ENCODE data around the gene KRTAP10-8.
"Not testable (repeated sequence)": the region's sequence is repeated elsewhere in the genome, so short reads cannot be mapped to it uniquely, and the experiment has no call there.

The KRTAP10-8 gene

DNA sequence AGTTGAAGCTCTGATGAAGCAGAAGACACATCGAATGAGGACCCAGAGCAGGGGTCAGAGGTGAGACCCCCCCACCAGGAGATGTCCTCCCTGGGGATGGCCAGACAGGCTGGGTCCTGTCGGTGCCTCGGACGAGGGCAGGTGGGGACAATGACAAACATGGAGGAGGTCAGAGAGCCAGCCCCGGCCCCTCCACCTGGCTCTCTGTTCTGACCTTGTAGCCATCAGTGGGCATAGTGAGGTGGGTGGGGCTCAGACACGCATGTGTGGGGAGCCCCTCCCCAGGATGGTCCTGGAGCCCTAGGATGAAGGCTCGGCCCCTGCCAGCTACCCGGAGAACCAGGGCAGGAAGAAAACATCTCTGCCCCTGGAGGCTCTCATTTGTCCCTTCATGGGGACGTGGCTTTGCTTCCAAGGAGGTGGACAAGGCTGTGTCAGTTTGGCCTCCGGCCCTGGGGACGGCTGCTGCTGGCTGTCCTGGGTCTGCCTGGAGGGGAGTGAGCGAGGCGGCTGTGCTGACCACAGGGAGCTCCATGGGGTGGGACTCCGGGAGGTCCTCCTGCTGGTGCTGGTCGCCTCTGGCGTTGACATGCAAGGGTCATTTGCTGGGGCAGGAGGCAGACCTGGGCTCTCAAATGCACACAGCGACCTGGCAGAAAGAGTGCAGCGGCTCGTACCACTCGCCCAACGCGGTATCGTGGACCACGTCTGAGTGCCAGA lies 22.1 kb upstream of the KRTAP10-8 start:
- TF ChIP-seq, protein P1, sequence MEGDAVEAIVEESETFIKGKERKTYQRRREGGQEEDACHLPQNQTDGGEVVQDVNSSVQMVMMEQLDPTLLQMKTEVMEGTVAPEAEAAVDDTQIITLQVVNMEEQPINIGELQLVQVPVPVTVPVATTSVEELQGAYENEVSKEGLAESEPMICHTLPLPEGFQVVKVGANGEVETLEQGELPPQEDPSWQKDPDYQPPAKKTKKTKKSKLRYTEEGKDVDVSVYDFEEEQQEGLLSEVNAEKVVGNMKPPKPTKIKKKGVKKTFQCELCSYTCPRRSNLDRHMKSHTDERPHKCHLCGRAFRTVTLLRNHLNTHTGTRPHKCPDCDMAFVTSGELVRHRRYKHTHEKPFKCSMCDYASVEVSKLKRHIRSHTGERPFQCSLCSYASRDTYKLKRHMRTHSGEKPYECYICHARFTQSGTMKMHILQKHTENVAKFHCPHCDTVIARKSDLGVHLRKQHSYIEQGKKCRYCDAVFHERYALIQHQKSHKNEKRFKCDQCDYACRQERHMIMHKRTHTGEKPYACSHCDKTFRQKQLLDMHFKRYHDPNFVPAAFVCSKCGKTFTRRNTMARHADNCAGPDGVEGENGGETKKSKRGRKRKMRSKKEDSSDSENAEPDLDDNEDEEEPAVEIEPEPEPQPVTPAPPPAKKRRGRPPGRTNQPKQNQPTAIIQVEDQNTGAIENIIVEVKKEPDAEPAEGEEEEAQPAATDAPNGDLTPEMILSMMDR (IDR thresholded peaks at IDR 0.05; ENCODE audit: low read length, missing control alignments), result no peak
- DNase-seq (ENCODE audit: low read depth), result no peak
- no peak overlapping the region for H3K4me3 ChIP-seq (replicated peaks; ENCODE audit: low read depth, low read length)

DNA sequence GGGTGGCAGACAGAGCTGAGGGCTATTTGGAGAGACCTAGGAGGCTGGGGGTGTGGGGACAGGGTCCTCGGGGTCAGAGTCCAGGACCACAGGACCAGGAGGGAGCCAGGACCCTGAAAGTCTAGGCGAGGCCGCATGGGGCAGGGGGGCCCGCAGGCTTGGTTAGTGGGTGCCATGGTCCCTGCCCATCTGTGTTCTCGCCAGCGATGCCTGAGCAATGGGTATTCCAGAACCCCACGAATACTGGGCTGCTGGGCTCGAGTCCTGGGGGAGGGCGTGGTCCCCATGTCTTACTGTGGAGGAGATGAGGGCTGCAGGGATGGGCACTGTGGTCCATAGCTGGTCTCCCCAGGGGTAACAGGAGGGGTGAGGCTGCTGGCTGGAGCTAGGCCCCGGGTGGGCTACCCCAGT lies 21.6 kb upstream of the KRTAP10-8 start:
- no peak for DNase-seq (ENCODE audit: low read depth)
- TF ChIP-seq, protein P1 (IDR thresholded peaks at IDR 0.05; ENCODE audit: low read length, missing control alignments), result no peak
- no peak overlapping the region for H3K4me3 ChIP-seq (replicated peaks; ENCODE audit: low read depth, low read length)

DNA sequence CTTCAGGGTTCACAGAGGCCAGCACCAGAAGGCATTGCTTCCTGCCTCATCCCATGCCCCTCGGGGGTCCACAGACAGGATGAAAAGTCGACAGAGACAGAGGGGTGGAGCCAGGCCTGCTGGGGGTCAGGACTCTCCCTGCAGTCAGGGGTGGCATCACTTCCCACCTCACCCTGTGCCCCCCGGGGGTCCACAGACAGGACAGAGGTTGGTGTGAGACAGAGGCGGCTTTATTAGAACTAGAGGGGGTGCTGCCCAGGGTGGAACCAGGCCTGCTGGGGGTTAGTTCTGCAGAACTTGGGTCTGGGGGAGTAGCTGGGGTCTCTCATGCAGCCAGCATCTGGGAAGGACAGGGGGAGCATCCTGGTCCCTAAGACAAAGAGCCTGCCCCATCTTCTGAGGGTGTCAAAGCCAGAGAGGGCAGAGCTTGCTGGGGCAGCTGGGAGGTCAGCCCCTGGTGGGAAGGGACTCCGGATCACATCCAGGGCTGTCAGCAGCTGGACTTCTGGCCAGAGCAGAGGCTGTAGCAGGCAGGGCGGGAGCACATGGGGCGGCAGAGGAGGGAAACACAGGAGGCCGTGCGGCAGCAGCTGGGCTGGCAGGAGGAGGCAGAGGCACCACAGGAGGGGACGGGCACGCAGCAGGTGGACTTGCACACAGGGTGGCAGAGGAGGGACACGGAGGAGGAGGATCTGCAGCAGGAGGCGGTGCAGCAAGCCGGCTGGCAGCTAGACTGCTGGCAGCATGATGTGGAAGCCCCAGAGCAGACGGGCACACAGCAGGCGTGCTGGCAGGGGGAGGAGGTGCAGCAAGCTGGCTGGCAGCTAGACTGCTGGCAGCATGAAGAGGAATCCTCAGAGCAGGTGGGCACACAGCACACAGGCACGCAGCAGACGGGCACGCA lies 20.7 kb upstream of the KRTAP10-8 start:
- H3K4me3 ChIP-seq (replicated peaks; ENCODE audit: low read depth, low read length); DNase-seq (ENCODE audit: low read depth): not testable (repeated sequence)

DNA sequence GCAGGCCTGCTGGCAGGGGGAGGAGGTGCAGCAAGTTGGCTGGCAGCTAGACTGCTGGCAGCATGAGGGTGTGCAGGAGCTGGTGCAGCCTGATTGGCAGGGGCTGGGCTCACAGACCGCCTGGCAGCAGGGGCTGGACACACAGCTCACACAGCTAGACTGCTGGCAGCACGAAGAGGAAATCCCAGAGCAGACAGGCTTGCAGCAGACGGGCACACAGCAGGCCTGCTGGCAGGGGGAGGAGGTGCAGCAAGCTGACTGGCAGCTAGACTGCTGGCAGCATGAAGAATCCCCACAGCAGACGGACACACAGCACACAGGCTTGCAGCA lies 20.1 kb upstream of the KRTAP10-8 start:
- not testable (repeated sequence) for DNase-seq (ENCODE audit: low read depth); H3K4me3 ChIP-seq (replicated peaks; ENCODE audit: low read depth, low read length)

DNA sequence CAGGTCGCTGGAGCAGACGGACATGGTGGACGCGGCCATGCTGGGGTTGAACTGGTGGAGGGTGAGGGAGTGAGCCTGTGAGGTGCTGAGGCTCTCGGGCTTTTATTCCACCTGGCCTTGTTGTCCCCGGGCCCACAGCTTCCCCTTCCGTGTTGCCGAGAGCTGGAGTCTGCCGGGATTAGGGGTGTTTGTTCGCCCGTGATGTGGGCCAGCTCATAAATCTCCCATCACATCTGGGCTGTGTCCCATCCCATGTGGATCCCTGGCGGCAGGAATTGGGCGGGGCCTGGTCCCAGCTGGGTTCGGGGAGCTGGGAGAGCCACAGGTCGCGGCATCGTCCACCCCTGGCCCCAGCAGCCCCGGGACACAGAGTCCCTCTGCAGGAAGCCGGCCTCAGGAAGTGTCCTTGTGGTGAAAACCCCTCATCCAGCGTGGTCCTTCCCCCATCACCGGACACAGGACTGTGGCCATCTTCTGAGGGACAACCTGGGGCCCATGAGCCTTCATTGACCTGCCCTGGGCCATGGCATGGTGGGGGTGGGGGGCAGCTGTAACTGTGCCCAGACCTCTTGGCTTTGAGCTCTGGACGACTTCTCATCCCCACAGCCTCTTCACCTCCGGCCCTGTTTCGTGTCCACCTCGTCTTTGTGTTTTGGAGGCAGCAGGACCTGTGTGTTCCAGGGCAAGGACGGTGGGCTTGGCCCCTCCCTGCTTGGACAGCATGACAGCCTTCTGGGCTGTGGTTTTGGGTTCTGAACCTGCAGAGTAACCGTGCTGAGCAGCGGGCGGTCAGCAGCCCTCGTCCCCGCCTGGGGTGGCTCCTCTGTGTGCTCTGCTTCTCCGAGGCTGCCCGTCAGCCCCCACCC lies 19.2 kb upstream of the KRTAP10-8 start, which contains the start of gene KRTAP10-6:
KRTAP10-6 (minus strand) TSS at position 60 of the 866 bp plus-strand sequence; CDS start at position 39, 21 bp downstream.
- TF ChIP-seq, protein P1 (IDR thresholded peaks at IDR 0.05; ENCODE audit: low read length, missing control alignments), result no peak
- H3K4me3 ChIP-seq (replicated peaks; ENCODE audit: low read depth, low read length), result no peak within 1 kb of the TSS
- no peak for DNase-seq (ENCODE audit: low read depth)

DNA sequence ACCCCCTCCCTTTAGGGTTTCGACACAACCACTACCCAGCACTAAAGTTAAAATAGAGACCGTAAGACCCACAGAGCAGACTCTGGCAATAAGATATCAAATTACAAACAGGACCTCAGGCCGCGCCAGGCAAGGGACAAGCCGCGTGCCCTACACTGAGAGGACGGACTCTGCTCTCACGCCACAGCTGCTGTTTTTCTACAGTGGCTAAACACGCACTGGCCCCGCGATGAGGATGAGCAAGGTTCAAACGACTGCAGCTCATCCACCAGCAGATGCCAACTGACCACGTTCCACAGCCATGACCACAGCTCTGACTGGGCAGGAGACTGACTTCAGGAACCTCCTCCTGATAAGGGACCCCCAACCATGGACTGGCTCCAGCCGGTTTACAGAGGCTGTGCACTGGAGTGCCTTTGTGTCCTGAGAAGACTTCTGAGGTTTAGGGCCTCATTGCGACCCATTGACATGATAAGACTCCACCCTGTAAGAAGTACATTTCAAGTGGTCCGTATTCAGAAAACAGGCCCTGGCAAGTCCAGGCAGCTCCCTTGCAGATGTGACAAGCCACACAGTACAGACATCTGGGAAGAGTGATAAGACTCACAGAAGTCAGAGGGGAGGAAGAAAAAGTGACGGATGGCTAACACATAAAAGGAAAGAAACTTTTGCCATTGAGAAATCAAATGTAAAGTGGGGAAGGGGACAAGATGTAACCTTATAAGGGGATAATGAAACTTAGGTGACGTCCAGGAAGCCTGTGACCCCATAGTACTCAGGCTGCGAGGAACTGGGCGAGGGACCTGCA lies 18.1 kb upstream of the KRTAP10-8 start:
- TF ChIP-seq, protein P1 (IDR thresholded peaks at IDR 0.05; ENCODE audit: low read length, missing control alignments), result no peak
- no peak overlapping the region for H3K4me3 ChIP-seq (replicated peaks; ENCODE audit: low read depth, low read length)
- DNase-seq (ENCODE audit: low read depth), result no peak

DNA sequence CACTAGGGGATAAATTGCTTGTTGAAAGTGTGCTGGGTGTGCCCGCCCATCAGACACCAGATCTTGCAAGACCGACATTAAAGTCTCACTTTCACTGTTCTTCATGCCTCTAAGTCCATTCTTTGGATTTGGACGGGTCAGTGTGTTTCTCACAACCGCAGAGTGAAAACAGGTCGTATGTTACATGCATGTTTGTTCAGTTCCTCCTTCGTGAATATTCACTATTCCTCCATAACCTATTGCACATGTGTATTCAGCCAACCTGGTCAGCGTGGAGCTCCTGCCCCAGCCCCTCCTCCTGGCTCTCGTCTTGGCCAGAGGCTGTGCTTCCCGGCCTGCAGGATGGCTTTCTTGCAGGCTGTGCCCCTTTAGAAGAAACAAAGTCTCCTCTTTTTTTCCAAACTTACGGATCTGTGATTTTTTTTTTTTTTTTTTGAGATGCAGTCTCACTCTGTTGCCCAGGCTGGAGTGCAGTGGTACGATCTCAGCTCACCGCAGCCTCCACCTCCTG lies 17.4 kb upstream of the KRTAP10-8 start:
- H3K4me3 ChIP-seq (replicated peaks; ENCODE audit: low read depth, low read length), result no peak overlapping the region
- TF ChIP-seq, protein P1 (IDR thresholded peaks at IDR 0.05; ENCODE audit: low read length, missing control alignments), result no peak
- DNase-seq (ENCODE audit: low read depth), result no peak
